ENCODE data around the gene DESI2.
"Not testable (repeated sequence)": the region's sequence is repeated elsewhere in the genome, so short reads cannot be mapped to it uniquely, and the experiment has no call there.

The DESI2 gene

GRCh38 chr1:244664353-244664752, 11.4 kb downstream of the DESI2 start:
- Histone ChIP-seq H3K4me2 (no peak overlapping the region), H3K4me3 (IDR thresholded peaks at IDR 0.05; ENCODE audit: insufficient read depth, low read depth, low read length) (no peak overlapping the region), H3K27ac (no peak overlapping the region), H2AFZ (ENCODE audit: low read depth) (no peak overlapping the region), H3K9ac (no peak overlapping the region), H3K27me3 (ENCODE audit: insufficient read depth, low read depth) (no peaks in the 10 kb centered on the region), H4K20me1 (ENCODE audit: insufficient read depth) (no peaks in the 10 kb centered on the region), H3K4me1 (ENCODE audit: low read depth, poor library complexity, severe bottlenecking) (peaks cover 4% of the 10 kb centered on the region), H3K36me3 (ENCODE audit: insufficient read depth) (no peaks in the 10 kb centered on the region), H3K79me2 (ENCODE audit: insufficient read depth, low read depth) (peaks cover 68% of the 10 kb centered on the region; the same call in 1 of the 2 replicates)
- no peak for TF ChIP-seq CTCF (conservative IDR thresholded peaks at IDR 0.05; ENCODE audit: low read depth, low read length)

GRCh38 chr1:244665771-244666217, 12.9 kb downstream of the DESI2 start:
- TF ChIP-seq CTCF (conservative IDR thresholded peaks at IDR 0.05; ENCODE audit: low read depth, low read length): no peak
- Histone ChIP-seq H3K27ac (no peak overlapping the region), H4K20me1 (ENCODE audit: insufficient read depth) (no peaks in the 10 kb centered on the region), H3K36me3 (ENCODE audit: insufficient read depth) (no peaks in the 10 kb centered on the region), H3K4me1 (ENCODE audit: low read depth, poor library complexity, severe bottlenecking) (peaks cover 4% of the 10 kb centered on the region), H3K79me2 (ENCODE audit: insufficient read depth, low read depth) (peaks cover 54% of the 10 kb centered on the region; the same call in 1 of the 2 replicates), H3K27me3 (ENCODE audit: insufficient read depth, low read depth) (no peaks in the 10 kb centered on the region), H3K4me3 (IDR thresholded peaks at IDR 0.05; ENCODE audit: insufficient read depth, low read depth, low read length) (no peak overlapping the region), H3K4me2 (no peak overlapping the region), H2AFZ (ENCODE audit: low read depth) (no peak overlapping the region), H3K9ac (no peak overlapping the region)

- not testable (repeated sequence) for H2AFZ ChIP-seq (ENCODE audit: low read depth); H3K4me1 ChIP-seq (ENCODE audit: low read depth, poor library complexity, severe bottlenecking); H4K20me1 ChIP-seq (ENCODE audit: insufficient read depth); H3K27me3 ChIP-seq (ENCODE audit: insufficient read depth, low read depth); H3K4me2 ChIP-seq; H3K27ac ChIP-seq; H3K36me3 ChIP-seq (ENCODE audit: insufficient read depth); H3K9ac ChIP-seq; H3K4me3 ChIP-seq (IDR thresholded peaks at IDR 0.05; ENCODE audit: insufficient read depth, low read depth, low read length)
- H3K79me2 ChIP-seq (ENCODE audit: insufficient read depth, low read depth): peaks cover 50% of the 10 kb centered on the region; the same call in 1 of the 2 replicates
Observed at GRCh38 chr1:244666672-244667418, 13.9 kb downstream of the DESI2 start.

GRCh38 chr1:244667797-244668196, 14.9 kb downstream of the DESI2 start:
- Histone ChIP-seq H3K27ac (no peak overlapping the region), H2AFZ (ENCODE audit: low read depth) (no peak overlapping the region), H3K79me2 (ENCODE audit: insufficient read depth, low read depth) (peaks cover 41% of the 10 kb centered on the region; the same call in 1 of the 2 replicates), H3K36me3 (ENCODE audit: insufficient read depth) (no peaks in the 10 kb centered on the region; the same call in 1 of the 2 replicates), H3K9ac (no peak overlapping the region), H4K20me1 (ENCODE audit: insufficient read depth) (no peaks in the 10 kb centered on the region), H3K4me3 (IDR thresholded peaks at IDR 0.05; ENCODE audit: insufficient read depth, low read depth, low read length) (no peak overlapping the region), H3K4me2 (no peak overlapping the region), H3K4me1 (ENCODE audit: low read depth, poor library complexity, severe bottlenecking) (peaks cover 4% of the 10 kb centered on the region), H3K27me3 (ENCODE audit: insufficient read depth, low read depth) (no peaks in the 10 kb centered on the region)
- TF ChIP-seq CTCF (conservative IDR thresholded peaks at IDR 0.05; ENCODE audit: low read depth, low read length): no peak

All from KMS-11 (cell line).